ENCODE data around the gene ACAP3. TPM values are rescaled to one million over a fixed set of nuclear protein-coding genes. Genes with fewer than 3 reads are reported as not detected.

The ACAP3 gene
- total and polyA plus RNA-seq, 2 of the 4 experiments (the other 2 are of a cell fraction), result 13.3 to 58.2 TPM

DNA sequence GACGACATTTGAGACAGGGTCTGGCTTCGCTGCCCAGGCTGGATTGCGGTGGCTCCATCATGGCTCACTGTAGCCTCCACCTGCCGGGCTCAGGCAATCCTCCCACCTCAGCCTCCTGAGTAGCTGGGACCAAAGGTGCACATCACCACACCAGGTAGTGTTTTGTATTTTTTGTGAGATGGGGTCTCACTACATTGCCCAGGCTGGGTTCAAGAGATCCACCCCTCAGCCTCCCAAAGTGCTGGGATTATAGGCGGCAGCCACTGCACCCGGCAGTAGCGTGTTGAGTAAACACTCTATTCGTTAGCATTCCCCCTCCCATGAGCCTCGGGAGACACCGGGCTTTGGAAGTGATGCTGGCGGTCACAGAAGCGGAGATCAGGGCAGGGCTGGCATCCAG is 54.4 kb downstream of the ACAP3 start:
- no peaks in the 10 kb centered on the region for H3K9me3 ChIP-seq (ENCODE audit: control insufficient read depth, insufficient read depth, low read length)
- H4K91ac ChIP-seq (ENCODE audit: insufficient read depth, low read depth, low read length), result no peak overlapping the region
- H3K4me1 ChIP-seq (ENCODE audit: control insufficient read depth, insufficient read depth, low read length), result peaks cover 9% of the 10 kb centered on the region; the same call in 1 of the 2 replicates
- H4K20me1 ChIP-seq (ENCODE audit: insufficient read depth, low read length), result peaks cover under 1% of the 10 kb centered on the region; the same call in 1 of the 2 replicates
- H3K23ac ChIP-seq (ENCODE audit: low read depth, low read length), result no peak overlapping the region
- H2AFZ ChIP-seq (replicated peaks; ENCODE audit: low read length, poor library complexity), result no peak overlapping the region
- H3K79me1 ChIP-seq (ENCODE audit: low read depth in 1 of 2, low read length in 2 of 2), result peaks cover 7 to 32% of the 10 kb centered on the region in 2 experiments
- POLR2A ChIA-PET (ENCODE audit: unreplicated experiment), result no interaction called here
- H3K36me3 ChIP-seq (ENCODE audit: control insufficient read depth, insufficient read depth, low read length), result peaks cover 54% of the 10 kb centered on the region
- no peak overlapping the region for H3K56ac ChIP-seq (ENCODE audit: extremely low read depth, insufficient read depth, low read length)
- H3K27me3 ChIP-seq (ENCODE audit: control insufficient read depth, insufficient read depth, low read length), result no peaks in the 10 kb centered on the region
- no peak overlapping the region for H3K14ac ChIP-seq (replicated peaks; ENCODE audit: low read depth, low read length)
- no peak overlapping the region for H3K27ac ChIP-seq (ENCODE audit: insufficient read depth, low read length)
- no TSS peak for BruUV-seq (replicated peaks)
- DNase-seq (no peak), ATAC-seq (ENCODE audit: low read depth) (no peak)
- H3K18ac ChIP-seq (ENCODE audit: low read depth, low read length), result no peak overlapping the region
- WGBS, 2 experiments (ENCODE audit: extremely low coverage in 2 of 2, insufficient read length in 1 of 2), result 97% methylated on average over 4 of the region's 12 CpGs; no CpG with 5 or more reads in 1 of the 2 experiments
- H2AK9ac ChIP-seq (replicated peaks; ENCODE audit: low read depth, low read length, poor library complexity), result no peak overlapping the region
- no peak overlapping the region for H3K9ac ChIP-seq (ENCODE audit: low read depth, low read length)
- no peak overlapping the region for H3K4ac ChIP-seq (ENCODE audit: low read depth, low read length)
- in situ Hi-C loops (cut with MboI; ENCODE audit: low sequenced_read_pairs) (no loop called here), intact Hi-C loops (cut with micrococcal nuclease) (no loop called here), dilution Hi-C loops (cut with HindIII; ENCODE audit: low sequenced_read_pairs, unreplicated experiment) (no loop called here)
- H2AK5ac ChIP-seq (ENCODE audit: low read depth, low read length), result peak overlapping the region; percentile 50; the same call in 1 of the 2 replicates
- no peak overlapping the region for H2BK120ac ChIP-seq (ENCODE audit: low read depth, low read length)
- H4K8ac ChIP-seq (ENCODE audit: low read depth in 2 of 2, low read length in 2 of 2), result no peak overlapping the region
- H3K4me3 ChIP-seq (ENCODE audit: insufficient read depth, low read depth, low read length), result no peak overlapping the region
- TF ChIP-seq POLR2A (IDR thresholded peaks at IDR 0.05; ENCODE audit: low read depth, low read length), result no peak
- H2BK20ac ChIP-seq (ENCODE audit: low read depth, low read length), result no peak overlapping the region
- no peaks in the 10 kb centered on the region for H3K9me1 ChIP-seq (ENCODE audit: insufficient read depth, low read length)
- no peak overlapping the region for H2BK15ac ChIP-seq (ENCODE audit: low read depth, low read length)
- no peak overlapping the region for H4K5ac ChIP-seq (ENCODE audit: low read depth, low read length)
- no peak overlapping the region for H3K4me2 ChIP-seq (ENCODE audit: low read depth, low read length)
- CTCF ChIA-PET, result no interaction called here
- no peak overlapping the region for H2BK5ac ChIP-seq (ENCODE audit: low read depth, low read length, poor library complexity, severe bottlenecking)
